Activated CD4-positive, alpha-beta T cell treated with anti-CD3 and anti-CD28 coated beads, Interleukin-2, amount 10 ng/mL, durations not matched to agents 24 days and 14 days (primary cell): ENCODE measurements around the gene HAUS7. TPM values are rescaled to one million over a fixed set of nuclear protein-coding genes. Genes with fewer than 3 reads are reported as not detected.

Experiments
- DNase-seq: peaks from one replicate; pipeline ENCODE4 v3.0.0; 2022
- H3K27ac Mint-ChIP-seq: one replicate; pipeline ENCODE4 v1.8.0; 2022; ENCODE audit warnings: mild to moderate bottlenecking, mixed read lengths
- H3K27me3 Mint-ChIP-seq: one replicate; pipeline ENCODE4 v1.8.0; 2022; ENCODE audit warnings: mixed read lengths
- H3K36me3 Mint-ChIP-seq: one replicate; pipeline ENCODE4 v1.8.0; 2022; ENCODE audit warnings: low read depth, mild to moderate bottlenecking, mixed read lengths
- H3K4me1 Mint-ChIP-seq: one replicate; pipeline ENCODE4 v1.8.0; 2021; ENCODE audit warnings: mixed read lengths
- H3K4me3 Mint-ChIP-seq: one replicate; pipeline ENCODE4 v1.8.0; 2022; ENCODE audit warnings: mild to moderate bottlenecking, moderate library complexity, mixed read lengths
- H3K9me3 Mint-ChIP-seq: one replicate; pipeline ENCODE4 v1.8.0; 2021; ENCODE audit warnings: mixed read lengths
- intact Hi-C: fragments of 100-400 bp; cut with micrococcal nuclease; formaldehyde crosslinking; loops from one replicate; pipeline ENCODE4 v1.15.1; 2023
- total RNA-seq: library from RNA; stranded (reverse); gene quantifications from 2 replicates; pipeline ENCODE4 v1.2.3, GENCODE V29; 2022

The HAUS7 gene
- total RNA-seq, 1 donor from 2014 or later, result 79.4 TPM

GRCh38 chrX:153477901-153478300 lies 7.5 kb upstream of the HAUS7 start:
- peaks cover 6% of the 10 kb centered on the region for H3K27me3 Mint-ChIP-seq
- H3K36me3 Mint-ChIP-seq, result no peaks in the 10 kb centered on the region
- DNase-seq, result no peak
- no peak overlapping the region for H3K27ac Mint-ChIP-seq
- intact Hi-C loops, result loop anchor here (10.0 kb wide), 1 partner anchor 143 kb away; the partner anchor contains the start of gene ZNF275
- no peaks in the 10 kb centered on the region for H3K4me1 Mint-ChIP-seq
- H3K4me3 Mint-ChIP-seq, result no peak overlapping the region
- H3K9me3 Mint-ChIP-seq, result no peaks in the 10 kb centered on the region

- H3K4me3 Mint-ChIP-seq, result no peak overlapping the region
- H3K36me3 Mint-ChIP-seq, result no peaks in the 10 kb centered on the region
- H3K9me3 Mint-ChIP-seq, result no peaks in the 10 kb centered on the region
- peaks cover 6% of the 10 kb centered on the region for H3K27me3 Mint-ChIP-seq
- intact Hi-C loops, result loop anchor here (10.0 kb wide), 1 partner anchor 143 kb away; the partner anchor contains the start of gene ZNF275
- DNase-seq, result no peak
- no peak overlapping the region for H3K27ac Mint-ChIP-seq
- no peaks in the 10 kb centered on the region for H3K4me1 Mint-ChIP-seq
These were observed 7.0 kb upstream of the HAUS7 start for GRCh38 chrX:153477364-153477857.

DNA sequence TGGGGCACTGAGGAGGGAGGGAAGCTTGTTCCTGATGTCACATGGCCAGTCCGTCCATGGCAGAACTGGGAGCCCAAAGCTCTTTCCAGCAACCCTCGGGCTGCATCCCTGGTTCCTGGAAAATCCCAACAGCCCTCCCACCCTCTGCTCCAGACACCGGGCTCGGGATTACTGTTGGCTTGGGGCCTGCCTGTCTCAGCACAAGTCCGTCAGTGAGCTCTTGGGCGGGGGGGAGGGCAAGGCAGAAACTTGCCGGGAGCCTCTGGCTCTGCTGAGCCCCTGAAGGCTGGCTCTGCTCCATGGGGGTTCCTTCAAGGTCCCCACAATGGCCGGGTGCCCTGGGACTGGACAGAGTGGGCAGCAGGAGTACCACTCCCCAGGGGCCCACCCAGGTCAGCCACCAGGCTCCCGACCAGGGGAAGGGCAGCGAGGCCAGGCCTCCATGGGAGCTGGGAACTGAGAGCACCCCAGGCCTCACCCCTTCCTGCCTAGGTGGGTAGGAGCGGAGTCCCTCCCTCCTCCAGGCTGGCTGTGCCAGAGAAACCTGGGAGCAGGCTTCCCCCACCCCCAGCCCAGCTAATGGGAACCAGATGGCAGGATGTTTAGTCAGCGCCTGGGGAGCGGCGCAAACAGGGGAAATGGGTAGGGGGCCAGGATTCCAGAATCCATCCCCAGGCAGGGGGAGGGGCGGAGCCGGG lies 6.4 kb upstream of the HAUS7 start:
- no peaks in the 10 kb centered on the region for H3K36me3 Mint-ChIP-seq
- no peaks in the 10 kb centered on the region for H3K4me1 Mint-ChIP-seq
- H3K4me3 Mint-ChIP-seq, result no peak overlapping the region
- no peaks in the 10 kb centered on the region for H3K9me3 Mint-ChIP-seq
- intact Hi-C loops, result loop anchor here (10.0 kb wide), 1 partner anchor 142 kb away; the partner anchor contains the start of gene ZNF275
- DNase-seq, result no peak
- H3K27ac Mint-ChIP-seq, result no peak overlapping the region
- H3K27me3 Mint-ChIP-seq, result peaks cover 6% of the 10 kb centered on the region

DNA sequence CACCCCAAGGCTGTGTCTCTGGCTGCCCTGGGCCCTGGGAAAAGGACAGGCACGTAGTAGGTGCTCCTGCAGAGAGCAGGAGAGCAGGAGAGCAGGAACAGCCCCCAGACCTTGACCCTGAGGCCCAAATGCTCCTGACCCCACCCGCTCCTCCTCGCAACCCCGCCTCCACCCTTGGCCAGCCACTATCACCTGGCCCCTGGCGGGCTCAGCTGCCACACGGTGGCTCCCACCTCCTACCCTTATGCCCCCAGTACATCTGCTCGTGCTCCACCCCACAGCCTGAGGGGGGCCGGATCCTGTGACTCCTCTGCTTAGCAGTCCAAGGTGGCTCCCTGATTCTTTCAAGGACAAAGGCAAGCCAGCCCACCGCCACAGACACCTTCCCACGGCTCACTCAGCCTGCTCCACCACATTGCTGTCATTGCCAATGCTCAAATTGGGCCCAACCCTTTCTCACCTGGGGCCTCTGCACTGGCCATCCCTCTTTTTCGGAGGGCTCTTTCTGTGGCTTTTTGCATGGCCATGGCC lies 5.4 kb upstream of the HAUS7 start:
- no peak overlapping the region for H3K27ac Mint-ChIP-seq
- no peak for DNase-seq
- intact Hi-C loops, result loop anchor here (10.0 kb wide), 1 partner anchor 141 kb away; the partner anchor contains the start of gene ZNF275
- no peaks in the 10 kb centered on the region for H3K36me3 Mint-ChIP-seq
- H3K4me3 Mint-ChIP-seq, result no peak overlapping the region
- H3K9me3 Mint-ChIP-seq, result no peaks in the 10 kb centered on the region
- H3K4me1 Mint-ChIP-seq, result no peaks in the 10 kb centered on the region
- H3K27me3 Mint-ChIP-seq, result peaks cover 6% of the 10 kb centered on the region

GRCh38 chrX:153475271-153475670 lies 4.9 kb upstream of the HAUS7 start:
- Mint-ChIP-seq H3K4me3 (no peak overlapping the region), H3K4me1 (no peaks in the 10 kb centered on the region), H3K36me3 (no peaks in the 10 kb centered on the region), H3K9me3 (no peaks in the 10 kb centered on the region), H3K27me3 (peaks cover 6% of the 10 kb centered on the region), H3K27ac (no peak overlapping the region)
- intact Hi-C loops, result loop anchor here (10.0 kb wide), 1 partner anchor 140 kb away; the partner anchor contains the start of gene ZNF275
- no peak for DNase-seq

DNA sequence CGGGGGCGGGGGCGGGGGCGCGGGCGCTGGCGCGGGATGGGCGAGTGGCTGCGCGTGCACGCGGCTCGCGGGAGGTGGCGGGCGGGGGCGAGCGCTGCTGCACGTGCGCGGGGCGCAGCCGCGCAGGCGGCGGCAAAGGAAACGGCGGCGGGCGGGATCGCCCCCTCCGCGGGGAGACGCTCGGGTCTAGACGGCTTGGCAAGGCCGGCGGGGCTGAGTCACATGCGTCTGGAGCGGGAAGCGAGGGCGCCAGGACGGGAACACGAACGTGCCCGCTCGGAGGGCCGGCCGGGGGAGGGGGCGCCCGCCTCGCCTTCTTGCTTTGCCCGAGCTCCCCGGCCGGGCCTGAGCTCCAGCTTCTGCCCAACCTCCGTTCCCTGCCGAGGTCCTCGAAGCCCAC lies 4.3 kb upstream of the HAUS7 start:
- Mint-ChIP-seq H3K9me3 (no peaks in the 10 kb centered on the region), H3K27ac (no peak overlapping the region), H3K4me3 (no peak overlapping the region), H3K4me1 (no peaks in the 10 kb centered on the region), H3K27me3 (peaks cover 6% of the 10 kb centered on the region), H3K36me3 (no peaks in the 10 kb centered on the region)
- intact Hi-C loops, result loop anchor here (5.0 to 10.0 kb wide), 3 partner anchors 140 to 642 kb away; partner anchors contain the start of genes ABCD1, BCAP31, CETN2 and NSDHL
- peak; percentile 73 for DNase-seq

DNA sequence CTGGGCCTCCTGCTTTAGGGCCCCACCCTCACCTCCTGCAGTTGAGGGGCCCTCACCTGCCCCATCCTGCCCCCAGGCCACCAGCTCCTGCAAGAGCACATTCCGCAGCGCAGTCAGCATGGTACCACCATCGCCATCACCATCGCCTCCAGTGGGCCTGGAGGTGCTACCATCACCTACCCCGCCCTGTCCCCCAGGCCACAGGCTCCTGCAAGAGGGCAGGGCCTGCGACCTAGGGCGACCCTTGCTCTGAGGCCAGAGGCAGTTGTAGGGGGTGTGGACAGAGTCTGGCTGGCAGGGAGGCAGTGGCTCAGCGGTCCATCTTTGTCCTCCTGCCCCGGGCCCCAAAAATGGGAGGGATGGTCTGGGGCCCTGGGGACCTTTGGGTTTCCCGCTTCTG lies 3.9 kb upstream of the HAUS7 start:
- H3K27me3 Mint-ChIP-seq, result peaks cover 6% of the 10 kb centered on the region
- no peaks in the 10 kb centered on the region for H3K36me3 Mint-ChIP-seq
- DNase-seq, result no peak
- H3K4me1 Mint-ChIP-seq, result no peaks in the 10 kb centered on the region
- no peaks in the 10 kb centered on the region for H3K9me3 Mint-ChIP-seq
- H3K4me3 Mint-ChIP-seq, result no peak overlapping the region
- H3K27ac Mint-ChIP-seq, result no peak overlapping the region
- intact Hi-C loops, result loop anchor here (5.0 to 10.0 kb wide), 3 partner anchors 139 to 642 kb away; partner anchors contain the start of genes ABCD1, BCAP31, CETN2 and NSDHL

DNA sequence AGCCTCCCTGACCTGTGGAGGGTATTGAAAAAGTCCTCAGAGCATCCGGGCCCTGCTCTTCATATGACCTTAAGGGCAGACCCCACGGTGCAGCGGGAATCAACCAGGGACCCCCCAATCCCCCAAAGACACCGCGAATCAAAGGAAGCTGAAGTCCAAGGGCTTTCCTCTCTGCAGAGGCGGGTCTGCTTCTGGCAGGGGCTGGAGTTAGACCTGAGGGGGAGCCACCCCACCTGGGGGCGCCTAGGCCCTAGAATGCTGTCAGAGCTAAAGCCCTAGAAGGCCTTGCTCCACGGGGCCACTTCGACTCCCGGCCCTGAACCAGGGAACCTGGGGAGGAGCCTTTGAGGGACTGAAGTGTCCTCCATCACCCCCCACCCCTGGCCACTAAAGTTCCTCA lies 2.8 kb upstream of the HAUS7 start:
- Mint-ChIP-seq H3K27ac (peak overlapping the region; percentile 15), H3K4me1 (peaks cover 1% of the 10 kb centered on the region), H3K36me3 (no peaks in the 10 kb centered on the region), H3K4me3 (no peak overlapping the region), H3K27me3 (peaks cover 6% of the 10 kb centered on the region), H3K9me3 (no peaks in the 10 kb centered on the region)
- no peak for DNase-seq
- intact Hi-C loops, result loop anchor here (5.0 to 10.0 kb wide), 3 partner anchors 138 to 641 kb away; partner anchors contain the start of genes ABCD1, BCAP31, CETN2 and NSDHL

- Mint-ChIP-seq H3K4me1 (peaks cover 4% of the 10 kb centered on the region), H3K4me3 (no peak overlapping the region), H3K9me3 (no peaks in the 10 kb centered on the region), H3K27ac (peak overlapping the region; percentile 29), H3K36me3 (peaks cover 4% of the 10 kb centered on the region), H3K27me3 (peaks cover 6% of the 10 kb centered on the region)
- intact Hi-C loops, result loop anchor here (1.0 to 10.0 kb wide), 4 partner anchors 36 to 639 kb away; partner anchors contain the start of genes ABCD1, BCAP31, CETN2 and NSDHL
- DNase-seq, result no peak
These were observed 1.4 kb upstream of the HAUS7 start for GRCh38 chrX:153471663-153472280.

- Mint-ChIP-seq H3K9me3 (no peaks in the 10 kb centered on the region), H3K36me3 (peaks cover 4% of the 10 kb centered on the region), H3K27ac (peak overlapping the region; percentile 84), H3K4me1 (peaks cover 4% of the 10 kb centered on the region), H3K4me3 (peak overlapping the region; percentile 86), H3K27me3 (no peaks in the 10 kb centered on the region)
- intact Hi-C loops, result loop anchor here (1.0 to 10.0 kb wide), 5 partner anchors 129 to 638 kb away; partner anchors contain the start of genes ABCD1, BCAP31, CCNQ and CETN2
- peak; percentile 77 for DNase-seq
These were observed 465 bp downstream of the HAUS7 start for GRCh38 chrX:153469811-153470410.

GRCh38 chrX:153468008-153468580 lies 2.3 kb downstream of the HAUS7 start:
- peaks cover 4% of the 10 kb centered on the region for H3K4me1 Mint-ChIP-seq
- no peak overlapping the region for H3K27ac Mint-ChIP-seq
- H3K36me3 Mint-ChIP-seq, result peaks cover 9% of the 10 kb centered on the region
- no peaks in the 10 kb centered on the region for H3K9me3 Mint-ChIP-seq
- no peak overlapping the region for H3K4me3 Mint-ChIP-seq
- no peak for DNase-seq
- intact Hi-C loops, result no loop called here
- H3K27me3 Mint-ChIP-seq, result no peaks in the 10 kb centered on the region

DNA sequence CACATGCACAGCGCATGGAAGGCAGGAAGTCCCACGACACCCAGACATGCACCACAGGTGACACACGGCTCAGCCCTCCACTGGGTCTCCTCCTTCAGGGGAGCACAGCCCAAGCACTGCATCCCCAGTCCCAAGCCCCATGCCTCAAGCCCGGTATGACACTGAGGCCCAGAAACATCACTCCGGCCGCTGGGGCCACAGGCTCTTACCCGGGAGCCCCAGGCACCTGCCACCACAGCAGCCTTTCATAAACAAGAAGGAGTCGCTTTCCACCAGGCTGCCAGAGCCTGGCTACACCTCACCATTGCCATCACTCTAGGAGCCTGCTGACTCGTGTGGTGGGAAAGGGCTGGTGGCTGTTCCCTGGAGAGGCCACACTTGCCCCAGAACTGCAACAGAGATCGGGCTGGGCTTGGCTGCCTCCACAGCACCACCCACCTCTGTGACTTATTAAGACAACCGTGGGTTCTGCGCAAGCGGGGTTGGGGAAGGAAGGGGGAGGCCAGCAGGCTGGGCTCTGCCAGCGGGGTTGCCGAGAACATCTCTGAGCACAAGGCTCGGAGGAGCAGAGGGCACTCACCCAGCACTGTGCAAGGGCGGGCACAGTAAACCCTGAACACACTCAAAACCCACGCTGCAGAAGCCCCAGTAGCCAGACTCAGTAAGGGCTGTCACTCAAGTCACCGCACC lies 4.5 kb downstream of the HAUS7 start:
- H3K27me3 Mint-ChIP-seq, result no peaks in the 10 kb centered on the region
- no peaks in the 10 kb centered on the region for H3K9me3 Mint-ChIP-seq
- intact Hi-C loops, result no loop called here
- H3K4me3 Mint-ChIP-seq, result no peak overlapping the region
- H3K27ac Mint-ChIP-seq, result no peak overlapping the region
- H3K4me1 Mint-ChIP-seq, result peaks cover 4% of the 10 kb centered on the region
- peaks cover 13% of the 10 kb centered on the region for H3K36me3 Mint-ChIP-seq
- DNase-seq, result no peak

DNA sequence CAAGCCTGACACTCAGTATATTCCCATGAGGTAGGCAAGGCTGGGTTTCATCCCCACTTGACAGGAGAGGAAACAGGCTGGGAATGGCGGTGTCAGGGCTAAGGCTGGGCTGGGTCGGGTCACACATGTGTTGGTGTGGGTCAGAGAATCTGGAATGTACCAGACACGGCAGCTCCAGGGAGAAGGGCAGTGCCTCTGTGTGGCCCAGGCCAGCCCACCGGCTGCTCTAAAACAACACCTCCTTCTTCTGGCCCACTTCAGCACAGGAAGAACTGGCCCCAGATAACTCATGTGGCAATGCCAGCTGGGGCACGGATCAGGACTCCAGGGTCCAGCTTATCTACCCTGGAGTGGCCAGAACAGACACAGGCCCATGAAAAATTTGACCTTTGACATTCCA lies 6.3 kb downstream of the HAUS7 start:
- no peaks in the 10 kb centered on the region for H3K9me3 Mint-ChIP-seq
- H3K4me1 Mint-ChIP-seq, result peaks cover 4% of the 10 kb centered on the region
- intact Hi-C loops, result no loop called here
- no peak overlapping the region for H3K27ac Mint-ChIP-seq
- no peaks in the 10 kb centered on the region for H3K27me3 Mint-ChIP-seq
- H3K36me3 Mint-ChIP-seq, result peaks cover 20% of the 10 kb centered on the region
- H3K4me3 Mint-ChIP-seq, result no peak overlapping the region
- DNase-seq, result no peak
